ENCODE results near the gene VWA8.

GRCh38 chr13:41909506-41909905 is 51.4 kb downstream of the VWA8 start:
- TF ChIP-seq GATA2 (IDR thresholded peaks at IDR 0.05; ENCODE audit: low read depth, low read length): no peak
- no peak for TF ChIP-seq GATA3 (IDR thresholded peaks at IDR 0.05; ENCODE audit: low read depth, low read length)
